Bronchial epithelial cell (primary cell): ENCODE measurements around the gene FAM227A. TPM values are rescaled to one million over a fixed set of nuclear protein-coding genes. Genes with fewer than 3 reads are reported as not detected.
"Not testable (repeated sequence)": the region's sequence is repeated elsewhere in the genome, so short reads cannot be mapped to it uniquely, and the experiment has no call there.

Experiments used
- DNase-seq: peaks from one replicate; pipeline ENCODE4 v3.0.0-alpha.2; 2010; ENCODE audit warnings: low read depth
- FAIRE-seq: peaks from 2 replicates; lab custom pipeline; 2011; peaks lifted over from hg19 to GRCh38; lab: Jason Lieb, UNC
- H3K27me3 ChIP-seq: 2 replicates; pipeline ENCODE4 v1.5.1; 2011; ENCODE audit warnings: low read length; ENCODE audit not compliant: control insufficient read depth, insufficient read depth
- H3K36me3 ChIP-seq: 2 replicates; pipeline ENCODE4 v1.5.1; 2011; ENCODE audit warnings: low read length; ENCODE audit not compliant: control insufficient read depth, insufficient read depth
- H3K4me3 ChIP-seq: 2 replicates; pipeline ENCODE4 v1.5.1; 2011; ENCODE audit warnings: mild to moderate bottlenecking, low read depth, low read length, control low read depth
- CTCF ChIP-seq: IDR thresholded peaks from 2 replicates; pipeline ENCODE4 v1.5.1; 2011; ENCODE audit warnings: mild to moderate bottlenecking, moderate library complexity, low read length, control low read depth, inconsistent platforms; ENCODE audit not compliant: insufficient read depth, severe bottlenecking
- total RNA-seq: library from RNA; depleted of rRNA; stranded (reverse); fragments of >200 nt; gene quantifications from 2 replicates; pipeline ENCODE4 v1.2.1, GENCODE V29; 2014

FAM227A gene
- total RNA-seq, 1 donor from 2014 or later = 0.26 TPM

- FAIRE-seq (no peak), DNase-seq (no peak)
- no peaks in the 10 kb centered on the region for H3K27me3 ChIP-seq
- no peak overlapping the region for H3K4me3 ChIP-seq
- TF ChIP-seq CTCF = no peak
- H3K36me3 ChIP-seq = no peaks in the 10 kb centered on the region
Measured at GRCh38 chr22:38653741-38654140, 2.5 kb downstream of the FAM227A start.

- DNase-seq (peak; percentile 16), FAIRE-seq (no peak)
- no peak overlapping the region for H3K4me3 ChIP-seq
- no peaks in the 10 kb centered on the region for H3K36me3 ChIP-seq
- TF ChIP-seq CTCF = no peak
- H3K27me3 ChIP-seq = no peaks in the 10 kb centered on the region
Measured at GRCh38 chr22:38652859-38653258, 3.3 kb downstream of the FAM227A start.

GRCh38 chr22:38649841-38650522, 6.2 kb downstream of the FAM227A start:
- TF ChIP-seq CTCF = no peak
- DNase-seq = peak; percentile 18
- Histone ChIP-seq H3K4me3 (no peak overlapping the region), H3K27me3 (no peaks in the 10 kb centered on the region), H3K36me3 (no peaks in the 10 kb centered on the region)
- peak; percentile 36 for FAIRE-seq

GRCh38 chr22:38645430-38645829, 10.8 kb downstream of the FAM227A start:
- Histone ChIP-seq H3K4me3 (no peak overlapping the region), H3K27me3 (no peaks in the 10 kb centered on the region), H3K36me3 (no peaks in the 10 kb centered on the region)
- DNase-seq = peak; percentile 86
- TF ChIP-seq CTCF = no peak
- FAIRE-seq = no peak

GRCh38 chr22:38644245-38644644, 11.9 kb downstream of the FAM227A start:
- H3K27me3 ChIP-seq, H3K36me3 ChIP-seq, DNase-seq, H3K4me3 ChIP-seq, FAIRE-seq: not testable (repeated sequence)

- no peak for FAIRE-seq
Measured at GRCh38 chr22:38641476-38642040, 14.6 kb downstream of the FAM227A start.

More at GRCh38 chr22:38641476-38642040, 14.6 kb downstream of the FAM227A start:
- Histone ChIP-seq H3K4me3 (no peak overlapping the region), H3K27me3 (no peaks in the 10 kb centered on the region), H3K36me3 (no peaks in the 10 kb centered on the region)
- no peak for DNase-seq
- no peak for TF ChIP-seq CTCF
